Epithelial cell of proximal tubule (primary cell): ENCODE results near the gene MSGN1. TPM values are rescaled to one million over a fixed set of nuclear protein-coding genes. Genes with fewer than 3 reads are reported as not detected.

Experiments used
- DNase-seq: peaks from one replicate; pipeline ENCODE4 v3.0.0-alpha.2; 2011; ENCODE audit warnings: low read depth
- H3K4me3 ChIP-seq: 2 replicates; pipeline ENCODE4 v1.5.1; 2011; ENCODE audit warnings: low read depth, mild to moderate bottlenecking, low read length
- CTCF ChIP-seq: conservative IDR thresholded peaks from 2 replicates; pipeline ENCODE4 v1.5.1; 2012; ENCODE audit warnings: low read depth, mild to moderate bottlenecking, low read length
- total RNA-seq: library from RNA; depleted of rRNA; stranded (reverse); fragments of >200 nt; gene quantifications from 2 replicates; pipeline ENCODE4 v1.2.3, GENCODE V29; 2015

Gene MSGN1
- total RNA-seq, 1 donor from 2014 or later = not detected

GRCh38 chr2:17845806-17846205 lies 29.5 kb downstream of the MSGN1 start:
- DNase-seq = no peak
- no peak overlapping the region for H3K4me3 ChIP-seq
- TF ChIP-seq CTCF = no peak

- H3K4me3 ChIP-seq = no peak overlapping the region
- DNase-seq = no peak
- TF ChIP-seq CTCF = no peak
Measured at GRCh38 chr2:17846676-17847075, 30.4 kb downstream of the MSGN1 start.

- no peak overlapping the region for H3K4me3 ChIP-seq
- DNase-seq = no peak
- no peak for TF ChIP-seq CTCF
Measured at GRCh38 chr2:17847236-17847635, 31.0 kb downstream of the MSGN1 start.

- TF ChIP-seq CTCF = no peak
- H3K4me3 ChIP-seq = no peak overlapping the region
- no peak for DNase-seq
Measured at GRCh38 chr2:17849275-17849674, 33.0 kb downstream of the MSGN1 start.

- no peak for TF ChIP-seq CTCF
- DNase-seq = no peak
- no peak overlapping the region for H3K4me3 ChIP-seq
Measured at GRCh38 chr2:17850151-17850550, 33.9 kb downstream of the MSGN1 start.

GRCh38 chr2:17851731-17852585 lies 35.7 kb downstream of the MSGN1 start:
- H3K4me3 ChIP-seq = no peak overlapping the region
- peak; percentile 92 for TF ChIP-seq CTCF
- no peak for DNase-seq

- TF ChIP-seq CTCF = no peak
- DNase-seq = no peak
- H3K4me3 ChIP-seq = no peak overlapping the region
Measured at GRCh38 chr2:17853799-17854198, 37.5 kb downstream of the MSGN1 start.
